NCI-H2196 treated with DMSO at 0.1 percent for 48 hours (cell line): ENCODE data around the gene DPP9.
"Not testable (repeated sequence)": the region's sequence is repeated elsewhere in the genome, so short reads cannot be mapped to it uniquely, and the experiment has no call there.

ENCODE experiments used
- DNase-seq: peaks from one replicate; lab custom pipeline; 2025; ENCODE audit not compliant: unreplicated experiment; lab: John Stamatoyannopoulos, UW

DPP9 gene

GRCh38 chr19:4723595-4724514 lies at the start of gene DPP9:
DPP9 (minus strand) TSS chr19:4723842; CDS start chr19:4719906, 3,936 bp downstream.
- peak; percentile 97 for DNase-seq

- DNase-seq = no peak
Observed at GRCh38 chr19:4773047-4773640, 49.5 kb upstream of the DPP9 start.

- DNase-seq = no peak
Observed at GRCh38 chr19:4772566-4772965, 48.9 kb upstream of the DPP9 start.

GRCh38 chr19:4768934-4769777 lies 45.5 kb upstream of the DPP9 start:
- DNase-seq = peak; percentile 82

GRCh38 chr19:4764393-4764660 lies 40.7 kb upstream of the DPP9 start:
- DNase-seq = no peak

GRCh38 chr19:4763021-4763420 lies 39.4 kb upstream of the DPP9 start:
- DNase-seq = no peak

- no peak for DNase-seq
Observed at GRCh38 chr19:4760285-4760650, 36.6 kb upstream of the DPP9 start.

GRCh38 chr19:4759388-4760284 lies 36.0 kb upstream of the DPP9 start:
- DNase-seq = peak; percentile 91

- no peak for DNase-seq
Observed at GRCh38 chr19:4758659-4759058, 35.0 kb upstream of the DPP9 start.

- DNase-seq = no peak
Observed at GRCh38 chr19:4758082-4758481, 34.4 kb upstream of the DPP9 start.

GRCh38 chr19:4755459-4755858 lies 31.8 kb upstream of the DPP9 start:
- no peak for DNase-seq

- no peak for DNase-seq
Observed at GRCh38 chr19:4754248-4754647, 30.6 kb upstream of the DPP9 start.

GRCh38 chr19:4749870-4750590 lies 26.4 kb upstream of the DPP9 start:
- DNase-seq = no peak

GRCh38 chr19:4748589-4748988 lies 24.9 kb upstream of the DPP9 start:
- DNase-seq = no peak

GRCh38 chr19:4748185-4748584 lies 24.5 kb upstream of the DPP9 start:
- no peak for DNase-seq

- no peak for DNase-seq
Observed at GRCh38 chr19:4745986-4746385, 22.3 kb upstream of the DPP9 start.

- DNase-seq = not testable (repeated sequence)
Observed at GRCh38 chr19:4745175-4745574, 21.5 kb upstream of the DPP9 start.

GRCh38 chr19:4744451-4745174 lies 21.0 kb upstream of the DPP9 start:
- DNase-seq = no peak
